ENCODE results near the gene MANEA.

- TF ChIP-seq CTCF (IDR thresholded peaks at IDR 0.05) (no peak), EP300 (IDR thresholded peaks at IDR 0.05) (no peak)
Observed at GRCh38 chr6:95544517-95545225, 32.7 kb upstream of the MANEA start.
